IMR-90 (cell line): Measurements from ENCODE around the gene SERPINA3.

Experiments used
- BHLHE40 ChIP-seq: fragments of 150-350 bp; IDR thresholded peaks from 2 replicates; pipeline ENCODE4 v1.6.1; 2016; ENCODE audit warnings: mild to moderate bottlenecking, low read depth, low read length
- CEBPB ChIP-seq: IDR thresholded peaks from 2 replicates; pipeline ENCODE4 v1.6.1; 2012; ENCODE audit warnings: low read depth, low read length, improper control_type of control experiment
- CHD1 ChIP-seq: IDR thresholded peaks from 2 replicates; pipeline ENCODE4 v1.6.1; 2012; ENCODE audit warnings: low read depth, low read length, improper control_type of control experiment
- CTCF ChIP-seq: conservative IDR thresholded peaks from 2 replicates; pipeline ENCODE4 v1.5.1; 2012; ENCODE audit warnings: mild to moderate bottlenecking, low read depth, low read length, improper control_type of control experiment
- FOS ChIP-seq: fragments of 150-350 bp; IDR thresholded peaks from 2 replicates; pipeline ENCODE4 v1.6.1; 2016; ENCODE audit warnings: low read depth, low read length
- MAFK ChIP-seq: IDR thresholded peaks from 2 replicates; pipeline ENCODE4 v1.6.1; 2012; ENCODE audit warnings: low read depth, low read length, improper control_type of control experiment
- MAZ ChIP-seq: IDR thresholded peaks from 2 replicates; pipeline ENCODE4 v1.6.1; 2012; ENCODE audit warnings: low read depth, mild to moderate bottlenecking, low read length, improper control_type of control experiment, moderate library complexity, borderline replicate concordance
- NFE2L2 ChIP-seq: fragments of 150-350 bp; IDR thresholded peaks from 2 replicates; pipeline ENCODE4 v1.6.1; 2016; ENCODE audit warnings: low read depth, mild to moderate bottlenecking, low read length
- POLR2A ChIP-seq: IDR thresholded peaks from 2 replicates; pipeline ENCODE4 v1.6.1; 2012; ENCODE audit warnings: mild to moderate bottlenecking, low read depth, low read length
- RFX5 ChIP-seq: IDR thresholded peaks from 2 replicates; pipeline ENCODE4 v1.8.0; 2012; ENCODE audit warnings: low read depth, mild to moderate bottlenecking, low read length, moderate library complexity
- SMC3 ChIP-seq: fragments of 150-350 bp; IDR thresholded peaks from 2 replicates; pipeline ENCODE4 v1.6.1; 2016; ENCODE audit warnings: low read depth, mild to moderate bottlenecking, antibody characterized with exemption, low read length, moderate library complexity
- USF2 ChIP-seq: fragments of 150-350 bp; IDR thresholded peaks from 2 replicates; pipeline ENCODE4 v1.6.1; 2017; ENCODE audit warnings: mild to moderate bottlenecking, antibody characterized with exemption, low read length, low read depth

GRCh38 chr14:94640721-94641631 is 28.8 kb downstream of the SERPINA3 start:
- TF ChIP-seq BHLHE40, result no peak
- no peak for TF ChIP-seq USF2
- no peak for TF ChIP-seq CTCF
- TF ChIP-seq POLR2A, result no peak
- no peak for TF ChIP-seq MAFK
- no peak for TF ChIP-seq CHD1
- no peak for TF ChIP-seq MAZ
- TF ChIP-seq SMC3, result no peak
- no peak for TF ChIP-seq CEBPB
- no peak for TF ChIP-seq FOS
- no peak for TF ChIP-seq RFX5
- TF ChIP-seq NFE2L2, result no peak
